ENCODE measurements around the gene FAM83F. TPM values are rescaled to one million over a fixed set of nuclear protein-coding genes. Genes with fewer than 3 reads are reported as not detected.
"Not testable (repeated sequence)": the region's sequence is repeated elsewhere in the genome, so short reads cannot be mapped to it uniquely, and the experiment has no call there.

FAM83F gene
- polyA plus RNA-seq, 5 donors: 0.14 to 0.36 (median 0.34) TPM

- no peak for DNase-seq
These were observed 2.5 kb upstream of the FAM83F start for GRCh38 chr22:39992088-39992826.

- DNase-seq: not testable (repeated sequence)
These were observed 1.9 kb upstream of the FAM83F start for GRCh38 chr22:39992894-39993293.

- no peak for DNase-seq
These were observed 651 bp upstream of the FAM83F start for GRCh38 chr22:39994041-39994565.

GRCh38 chr22:39995393-39996252, 869 bp downstream of the FAM83F start:
- no peak for DNase-seq

GRCh38 chr22:39996732-39997131, 2.0 kb downstream of the FAM83F start:
- no peak for DNase-seq

- DNase-seq: no peak
These were observed 2.7 kb downstream of the FAM83F start for GRCh38 chr22:39997421-39997820.

- DNase-seq: peak in 1 of 2 donors; percentile 27
These were observed 3.4 kb downstream of the FAM83F start for GRCh38 chr22:39997939-39998726.

- DNase-seq: no peak
These were observed 4.5 kb downstream of the FAM83F start for GRCh38 chr22:39999144-39999757.

- no peak for DNase-seq
These were observed 5.4 kb downstream of the FAM83F start for GRCh38 chr22:40000171-40000570.

GRCh38 chr22:40001106-40001505, 6.4 kb downstream of the FAM83F start:
- DNase-seq: no peak

- no peak for DNase-seq
These were observed 7.2 kb downstream of the FAM83F start for GRCh38 chr22:40001800-40002577.

GRCh38 chr22:40002935-40003715, 8.4 kb downstream of the FAM83F start:
- no peak for DNase-seq

GRCh38 chr22:40004836-40005235, 10.1 kb downstream of the FAM83F start:
- no peak for DNase-seq

GRCh38 chr22:40006641-40007040, 11.9 kb downstream of the FAM83F start:
- no peak for DNase-seq

GRCh38 chr22:40007853-40008710, 13.3 kb downstream of the FAM83F start:
- DNase-seq: no peak

GRCh38 chr22:40008726-40009291, 14.1 kb downstream of the FAM83F start:
- DNase-seq: no peak

- DNase-seq: no peak
These were observed 14.6 kb downstream of the FAM83F start for GRCh38 chr22:40009292-40009774.

GRCh38 chr22:40009951-40010671, 15.4 kb downstream of the FAM83F start:
- DNase-seq: no peak
